Measurements from ENCODE around the gene IGF2.

GRCh38 chr11:2132246-2132645 is 6.9 kb downstream of the IGF2 start:
- TF ChIP-seq EP300 (IDR thresholded peaks at IDR 0.05) = no peak
- TF ChIP-seq CTCF (IDR thresholded peaks at IDR 0.05) = no peak
